ENCODE results near the gene ABHD4.
"Not testable (repeated sequence)": the region's sequence is repeated elsewhere in the genome, so short reads cannot be mapped to it uniquely, and the experiment has no call there.

Gene ABHD4

DNA sequence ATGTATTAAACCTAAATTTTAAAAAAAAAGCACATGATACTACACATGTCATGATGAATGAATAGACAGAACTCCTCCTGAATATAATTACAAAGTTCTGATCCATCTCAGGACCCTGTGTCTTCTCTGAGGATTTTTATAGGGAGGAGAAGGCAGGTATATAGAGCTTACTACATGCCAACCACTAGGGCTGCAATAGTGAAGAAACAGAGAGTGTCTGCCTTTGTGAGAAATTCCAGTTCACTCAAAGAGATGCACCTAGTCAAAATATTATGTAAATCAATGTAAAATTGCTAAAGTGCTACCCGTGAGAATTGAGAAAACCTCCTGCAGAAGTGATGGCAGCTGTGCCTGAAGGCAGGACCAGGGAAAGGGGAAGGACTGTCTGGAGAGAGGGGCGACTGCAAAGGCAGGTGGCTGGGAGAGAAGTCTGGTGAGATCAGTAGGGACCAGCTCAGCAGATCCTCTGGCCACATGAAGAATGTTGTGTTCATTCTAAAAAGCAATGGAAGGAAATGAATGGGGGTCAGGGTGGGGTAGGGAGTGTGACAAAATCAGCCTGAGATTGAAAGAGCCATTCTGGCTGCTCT lies 15.1 kb downstream of the ABHD4 start:
- no peak for TF ChIP-seq CTCF (IDR thresholded peaks at IDR 0.05; ENCODE audit: insufficient read depth, missing control alignments)
- DNase-seq (ENCODE audit: insufficient read length, low spot score) = no peak
- FAIRE-seq = no peak

DNA sequence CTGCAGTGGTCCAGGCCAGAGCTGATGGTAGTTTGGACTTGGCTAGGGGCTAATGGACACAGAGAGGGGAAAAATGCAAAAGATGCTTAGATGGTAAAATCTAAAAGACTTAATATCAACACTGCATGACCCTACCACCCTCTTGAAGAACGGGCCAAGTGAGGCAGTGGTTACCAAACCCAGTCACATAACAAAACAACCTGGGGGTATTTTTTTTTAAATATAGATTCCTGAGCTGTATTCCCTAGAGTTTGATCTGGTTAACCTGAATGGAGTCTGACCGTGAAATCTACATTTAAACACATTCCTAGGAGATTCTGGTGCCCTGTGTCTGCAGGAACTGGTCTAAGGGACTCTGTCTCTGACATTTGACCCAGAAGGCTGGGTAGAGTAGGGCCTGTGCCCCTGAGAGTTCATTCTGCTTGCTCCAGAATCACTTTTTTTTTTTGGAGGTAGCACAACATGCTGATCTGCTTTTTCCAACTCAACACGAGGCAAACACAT lies 15.7 kb downstream of the ABHD4 start:
- no peak for TF ChIP-seq CTCF (IDR thresholded peaks at IDR 0.05; ENCODE audit: insufficient read depth, missing control alignments)
- no peak for FAIRE-seq
- DNase-seq (ENCODE audit: insufficient read length, low spot score) = no peak

DNA sequence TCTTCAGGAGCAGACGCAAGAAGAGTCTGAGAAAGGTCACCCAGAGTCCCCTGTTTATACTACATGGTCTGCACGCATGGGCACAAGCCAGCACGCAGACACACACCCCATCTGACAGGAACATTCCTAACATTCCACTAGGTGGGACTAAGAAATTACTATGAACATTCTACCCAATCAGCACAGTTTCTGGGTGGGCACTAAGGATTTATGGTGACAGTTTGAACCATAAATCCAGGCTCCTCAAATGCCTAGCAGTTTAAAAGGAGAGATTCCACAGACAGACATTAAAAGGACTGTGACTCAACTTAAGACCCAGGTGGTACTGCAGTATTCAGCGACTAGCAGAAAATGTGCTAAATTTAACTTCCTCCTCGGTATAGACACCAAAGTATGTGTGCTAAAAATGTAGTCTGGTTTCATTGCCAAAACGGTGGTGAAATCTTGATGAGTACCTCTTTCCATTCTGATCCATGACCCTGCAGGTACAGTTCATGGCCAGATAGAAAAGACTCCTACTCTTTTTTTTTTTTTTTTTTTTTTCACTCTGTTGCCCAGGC lies 16.2 kb downstream of the ABHD4 start:
- FAIRE-seq (no peak), DNase-seq (ENCODE audit: insufficient read length, low spot score) (no peak)
- TF ChIP-seq CTCF (IDR thresholded peaks at IDR 0.05; ENCODE audit: insufficient read depth, missing control alignments) = no peak

DNA sequence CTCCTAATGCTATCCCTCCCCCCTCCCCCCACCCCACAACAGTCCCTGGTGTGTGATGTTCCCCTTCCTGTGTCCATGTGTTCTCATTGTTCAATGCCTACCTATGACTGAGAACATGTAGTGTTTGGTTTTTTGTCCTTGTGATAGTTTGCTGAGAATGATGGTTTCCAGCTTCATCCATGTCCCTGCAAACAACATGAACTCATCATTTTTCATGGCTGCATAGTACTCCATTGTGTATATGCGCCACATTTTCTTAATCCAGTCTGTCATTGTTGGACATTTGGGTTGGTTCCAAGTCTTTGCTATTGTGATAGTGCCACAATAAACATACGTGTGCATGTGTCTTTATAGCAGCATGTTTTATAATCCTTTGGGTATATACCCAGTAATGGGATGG lies 17.7 kb downstream of the ABHD4 start:
- not testable (repeated sequence) for DNase-seq (ENCODE audit: insufficient read length, low spot score); FAIRE-seq

- FAIRE-seq (no peak), DNase-seq (ENCODE audit: insufficient read length, low spot score) (no peak)
- TF ChIP-seq CTCF (IDR thresholded peaks at IDR 0.05; ENCODE audit: insufficient read depth, missing control alignments) = no peak
These were observed 24.2 kb downstream of the ABHD4 start for GRCh38 chr14:22622255-22622654.

DNA sequence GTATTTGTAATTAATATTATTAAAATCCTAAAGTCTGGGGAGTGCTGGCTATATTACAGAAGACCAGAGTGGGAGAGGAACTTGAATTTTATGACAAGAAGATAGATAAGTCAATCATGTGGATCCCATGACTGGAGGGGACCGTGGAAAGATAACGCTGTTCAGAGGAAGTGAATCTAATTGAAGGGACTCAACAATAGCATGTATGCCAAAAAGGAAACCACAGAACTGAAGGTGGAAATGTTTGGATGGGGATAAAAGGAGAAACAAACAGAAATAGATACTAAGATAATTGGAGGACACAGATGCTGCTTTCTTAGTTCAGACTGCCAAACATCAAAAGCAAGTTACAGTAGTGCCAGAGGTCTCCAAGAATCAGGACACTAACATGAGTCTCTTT lies 24.9 kb downstream of the ABHD4 start:
- DNase-seq (ENCODE audit: insufficient read length, low spot score) (no peak), FAIRE-seq (no peak)
- TF ChIP-seq CTCF (IDR thresholded peaks at IDR 0.05; ENCODE audit: insufficient read depth, missing control alignments) = no peak

GRCh38 chr14:22626590-22626989 lies 28.5 kb downstream of the ABHD4 start:
- FAIRE-seq = no peak
- no peak for DNase-seq (ENCODE audit: insufficient read length, low spot score)
- TF ChIP-seq CTCF (IDR thresholded peaks at IDR 0.05; ENCODE audit: insufficient read depth, missing control alignments) = no peak
